ENCODE data around the gene APOA1. TPM values are rescaled to one million over a fixed set of nuclear protein-coding genes. Genes with fewer than 3 reads are reported as not detected.

APOA1 gene
- total RNA-seq, 1 donor from 2014 or later: 0.96 TPM

- H3K36me3 Mint-ChIP-seq (ENCODE audit: low read depth): no peaks in the 10 kb centered on the region
- peaks cover 3% of the 10 kb centered on the region for H3K27me3 Mint-ChIP-seq (ENCODE audit: low read depth)
- no peak overlapping the region for H3K4me3 Mint-ChIP-seq
- H3K27ac Mint-ChIP-seq (ENCODE audit: unreplicated experiment): no peak overlapping the region
- H3K9me3 Mint-ChIP-seq: no peaks in the 10 kb centered on the region
- peaks cover 4% of the 10 kb centered on the region for H3K4me1 Mint-ChIP-seq
- TF ChIP-seq CTCF (conservative IDR thresholded peaks at IDR 0.05): no peak
- no peak for DNase-seq (ENCODE audit: low read depth, low spot score)
Measured at GRCh38 chr11:116797816-116798215, 39.6 kb downstream of the APOA1 start.

GRCh38 chr11:116796548-116796947 is 40.9 kb downstream of the APOA1 start:
- H3K36me3 Mint-ChIP-seq (ENCODE audit: low read depth): no peaks in the 10 kb centered on the region
- TF ChIP-seq CTCF (conservative IDR thresholded peaks at IDR 0.05): no peak
- DNase-seq (ENCODE audit: low read depth, low spot score): no peak
- peaks cover 5% of the 10 kb centered on the region for H3K4me1 Mint-ChIP-seq
- H3K27me3 Mint-ChIP-seq (ENCODE audit: low read depth): no peaks in the 10 kb centered on the region
- peak overlapping the region; percentile 13 for H3K27ac Mint-ChIP-seq (ENCODE audit: unreplicated experiment)
- H3K9me3 Mint-ChIP-seq: no peaks in the 10 kb centered on the region
- H3K4me3 Mint-ChIP-seq: no peak overlapping the region

GRCh38 chr11:116794851-116795250 is 42.6 kb downstream of the APOA1 start:
- Mint-ChIP-seq H3K9me3 (no peaks in the 10 kb centered on the region), H3K4me1 (peaks cover 9% of the 10 kb centered on the region), H3K36me3 (ENCODE audit: low read depth) (no peaks in the 10 kb centered on the region), H3K27ac (ENCODE audit: unreplicated experiment) (no peak overlapping the region), H3K4me3 (no peak overlapping the region), H3K27me3 (ENCODE audit: low read depth) (peaks cover 5% of the 10 kb centered on the region)
- no peak for TF ChIP-seq CTCF (conservative IDR thresholded peaks at IDR 0.05)
- DNase-seq (ENCODE audit: low read depth, low spot score): no peak

- no peaks in the 10 kb centered on the region for H3K9me3 Mint-ChIP-seq
- H3K4me1 Mint-ChIP-seq: peaks cover 13% of the 10 kb centered on the region
- DNase-seq (ENCODE audit: low read depth, low spot score): no peak
- H3K36me3 Mint-ChIP-seq (ENCODE audit: low read depth): no peaks in the 10 kb centered on the region
- no peak for TF ChIP-seq CTCF (conservative IDR thresholded peaks at IDR 0.05)
- no peak overlapping the region for H3K4me3 Mint-ChIP-seq
- peaks cover 7% of the 10 kb centered on the region for H3K27me3 Mint-ChIP-seq (ENCODE audit: low read depth)
- no peak overlapping the region for H3K27ac Mint-ChIP-seq (ENCODE audit: unreplicated experiment)
Measured at GRCh38 chr11:116793772-116794097, 43.7 kb downstream of the APOA1 start.

- Mint-ChIP-seq H3K27me3 (ENCODE audit: low read depth) (peaks cover 7% of the 10 kb centered on the region), H3K9me3 (no peaks in the 10 kb centered on the region), H3K27ac (ENCODE audit: unreplicated experiment) (no peak overlapping the region), H3K36me3 (ENCODE audit: low read depth) (no peaks in the 10 kb centered on the region), H3K4me3 (no peak overlapping the region), H3K4me1 (peaks cover 19% of the 10 kb centered on the region)
- no peak for TF ChIP-seq CTCF (conservative IDR thresholded peaks at IDR 0.05)
- DNase-seq (ENCODE audit: low read depth, low spot score): no peak
Measured at GRCh38 chr11:116792869-116793771, 44.3 kb downstream of the APOA1 start.
